IMR-90 (cell line): ENCODE measurements around the gene MB21D2. TPM values are rescaled to one million over a fixed set of nuclear protein-coding genes. Genes with fewer than 3 reads are reported as not detected.

Source experiments
- ATAC-seq: fragments of 200-7000 bp; cut with Tn5 transposase; 2 replicates; pipeline ENCODE4 v1.9.1; 2020; ENCODE audit warnings: low read depth, mild to moderate bottlenecking, moderate library complexity
- BruUV-seq: library from RNA; stranded (reverse); fragments of 400-500 nt; replicated peaks from 2 replicates; lab custom pipeline; 2021; lab: Mats Ljungman, UMichigan
- CTCF ChIA-PET: fragments of 300-600 bp; formaldehyde crosslinking; extraction: SDS; loops from one replicate; lab custom pipeline; 2021; ENCODE audit warnings: antibody characterized with exemption; lab: Yijun Ruan, JAX
- POLR2A ChIA-PET: fragments of 300-600 bp; sonication (Branson Sonifier 250); formaldehyde crosslinking; loops from one replicate; lab custom pipeline; 2022; ENCODE audit warnings: antibody characterized with exemption; ENCODE audit not compliant: unreplicated experiment; lab: Charles Lee
- DNase-seq: peaks from one replicate; pipeline ENCODE4 v3.0.0; 2013
- H2AFZ ChIP-seq: replicated peaks from 2 replicates; pipeline ENCODE3; 2013; ENCODE audit warnings: low read length, mild to moderate bottlenecking; ENCODE audit not compliant: poor library complexity
- H2AK5ac ChIP-seq: 2 replicates; pipeline ENCODE4 v1.6.1; 2013; ENCODE audit warnings: low read depth, low read length, inconsistent platforms
- H2AK9ac ChIP-seq: replicated peaks from 2 replicates; pipeline ENCODE3; 2013; ENCODE audit warnings: mild to moderate bottlenecking, low read depth, low read length, moderate library complexity; ENCODE audit not compliant: poor library complexity
- H2BK120ac ChIP-seq: 2 replicates; pipeline ENCODE4 v1.6.1; 2013; ENCODE audit warnings: low read depth, low read length, inconsistent platforms
- H2BK15ac ChIP-seq: 3 replicates; pipeline ENCODE4 v1.6.1; 2013; ENCODE audit warnings: low read depth, low read length, inconsistent platforms
- H2BK20ac ChIP-seq: 2 replicates; pipeline ENCODE4 v1.6.1; 2013; ENCODE audit warnings: low read depth, mild to moderate bottlenecking, inconsistent platforms, low read length, moderate library complexity
- H2BK5ac ChIP-seq: 2 replicates; pipeline ENCODE4 v1.6.1; 2013; ENCODE audit warnings: mild to moderate bottlenecking, low read depth, low read length, inconsistent platforms; ENCODE audit not compliant: poor library complexity, severe bottlenecking
- H3K14ac ChIP-seq: replicated peaks from 2 replicates; pipeline ENCODE4 v1.6.1; 2013; ENCODE audit warnings: low read depth, low read length, inconsistent platforms
- H3K18ac ChIP-seq: 2 replicates; pipeline ENCODE4 v1.6.1; 2013; ENCODE audit warnings: low read depth, low read length, control low read depth
- H3K23ac ChIP-seq: 2 replicates; pipeline ENCODE4 v1.6.1; 2013; ENCODE audit warnings: low read depth, low read length, inconsistent platforms
- H3K27ac ChIP-seq: 2 replicates; pipeline ENCODE4 v1.5.1; 2013; ENCODE audit warnings: mild to moderate bottlenecking, control low read depth, low read length; ENCODE audit not compliant: insufficient read depth
- H3K27me3 ChIP-seq: 2 replicates; pipeline ENCODE4 v1.6.1; 2013; ENCODE audit warnings: low read length; ENCODE audit not compliant: control insufficient read depth, insufficient read depth
- H3K36me3 ChIP-seq: 2 replicates; pipeline ENCODE4 v1.6.1; 2013; ENCODE audit warnings: low read length, mixed read lengths; ENCODE audit not compliant: control insufficient read depth, insufficient read depth
- H3K4ac ChIP-seq: 2 replicates; pipeline ENCODE4 v1.6.1; 2013; ENCODE audit warnings: low read depth, low read length, inconsistent platforms
- H3K4me1 ChIP-seq: 2 replicates; pipeline ENCODE4 v1.6.1; 2013; ENCODE audit warnings: low read length, mixed read lengths; ENCODE audit not compliant: control insufficient read depth, insufficient read depth
- H3K4me2 ChIP-seq: 2 replicates; pipeline ENCODE4 v1.6.1; 2013; ENCODE audit warnings: low read depth, mild to moderate bottlenecking, control low read depth, low read length, moderate library complexity
- H3K4me3 ChIP-seq: 2 replicates; pipeline ENCODE4 v1.5.1; 2013; ENCODE audit warnings: low read depth, mild to moderate bottlenecking, control low read depth, low read length, moderate library complexity; ENCODE audit not compliant: insufficient read depth
- H3K56ac ChIP-seq: 2 replicates; pipeline ENCODE4 v1.6.1; 2013; ENCODE audit warnings: low read length, inconsistent platforms; ENCODE audit not compliant: insufficient read depth; ENCODE audit errors: extremely low read depth
- H3K79me1 ChIP-seq, 2 experiments: 2 replicates each; pipeline ENCODE4 v1.6.1; 2013; ENCODE audit warnings: low read length in 2 of 2, inconsistent platforms in 1 of 2, low read depth in 1 of 2
- H3K9ac ChIP-seq: 2 replicates; pipeline ENCODE4 v1.6.1; 2013; ENCODE audit warnings: low read depth, low read length, control low read depth
- H3K9me1 ChIP-seq: 2 replicates; pipeline ENCODE4 v1.6.1; 2013; ENCODE audit warnings: low read length, inconsistent platforms; ENCODE audit not compliant: insufficient read depth
- H3K9me3 ChIP-seq: 2 replicates; pipeline ENCODE4 v1.6.1; 2013; ENCODE audit warnings: low read length; ENCODE audit not compliant: control insufficient read depth, insufficient read depth
- H4K20me1 ChIP-seq: 2 replicates; pipeline ENCODE4 v1.6.1; 2013; ENCODE audit warnings: low read length, inconsistent platforms; ENCODE audit not compliant: insufficient read depth
- H4K5ac ChIP-seq: 2 replicates; pipeline ENCODE4 v1.6.1; 2013; ENCODE audit warnings: mild to moderate bottlenecking, low read depth, low read length, control low read depth
- H4K8ac ChIP-seq, 2 experiments: 2 replicates each; pipeline ENCODE4 v1.6.1; 2013; ENCODE audit warnings: low read depth in 2 of 2, low read length in 2 of 2, control low read depth in 1 of 2, inconsistent platforms in 1 of 2
- H4K91ac ChIP-seq: 2 replicates; pipeline ENCODE4 v1.6.1; 2013; ENCODE audit warnings: low read depth, low read length, inconsistent platforms; ENCODE audit not compliant: insufficient read depth
- BHLHE40 ChIP-seq: fragments of 150-350 bp; IDR thresholded peaks from 2 replicates; pipeline ENCODE4 v1.6.1; 2016; ENCODE audit warnings: mild to moderate bottlenecking, low read depth, low read length
- CEBPB ChIP-seq: IDR thresholded peaks from 2 replicates; pipeline ENCODE4 v1.6.1; 2012; ENCODE audit warnings: low read depth, low read length, improper control_type of control experiment
- CHD1 ChIP-seq: IDR thresholded peaks from 2 replicates; pipeline ENCODE4 v1.6.1; 2012; ENCODE audit warnings: low read depth, low read length, improper control_type of control experiment
- CTCF ChIP-seq: conservative IDR thresholded peaks from 2 replicates; pipeline ENCODE4 v1.5.1; 2012; ENCODE audit warnings: mild to moderate bottlenecking, low read depth, low read length, improper control_type of control experiment
- ELK1 ChIP-seq: fragments of 150-350 bp; IDR thresholded peaks from 2 replicates; pipeline ENCODE4 v1.6.1; 2016; ENCODE audit warnings: low read depth, mild to moderate bottlenecking, low read length, moderate library complexity, borderline replicate concordance
- FOS ChIP-seq: fragments of 150-350 bp; IDR thresholded peaks from 2 replicates; pipeline ENCODE4 v1.6.1; 2016; ENCODE audit warnings: low read depth, low read length
- MAFK ChIP-seq: IDR thresholded peaks from 2 replicates; pipeline ENCODE4 v1.6.1; 2012; ENCODE audit warnings: low read depth, low read length, improper control_type of control experiment
- MAZ ChIP-seq: IDR thresholded peaks from 2 replicates; pipeline ENCODE4 v1.6.1; 2012; ENCODE audit warnings: low read depth, mild to moderate bottlenecking, low read length, improper control_type of control experiment, moderate library complexity, borderline replicate concordance
- MXI1 ChIP-seq: IDR thresholded peaks from 2 replicates; pipeline ENCODE4 v1.6.1; 2012; ENCODE audit warnings: low read depth, mild to moderate bottlenecking, low read length, moderate library complexity, borderline replicate concordance
- NFE2L2 ChIP-seq: fragments of 150-350 bp; IDR thresholded peaks from 2 replicates; pipeline ENCODE4 v1.6.1; 2016; ENCODE audit warnings: low read depth, mild to moderate bottlenecking, low read length
- POLR2A ChIP-seq: IDR thresholded peaks from 2 replicates; pipeline ENCODE4 v1.6.1; 2012; ENCODE audit warnings: mild to moderate bottlenecking, low read depth, low read length
- RAD21 ChIP-seq: IDR thresholded peaks from 2 replicates; pipeline ENCODE4 v1.6.1; 2012; ENCODE audit warnings: low read length, improper control_type of control experiment
- RCOR1 ChIP-seq: IDR thresholded peaks from 2 replicates; pipeline ENCODE4 v1.6.1; 2012; ENCODE audit warnings: mild to moderate bottlenecking, low read length, improper control_type of control experiment; ENCODE audit not compliant: insufficient replicate concordance
- RFX5 ChIP-seq: IDR thresholded peaks from 2 replicates; pipeline ENCODE4 v1.8.0; 2012; ENCODE audit warnings: low read depth, mild to moderate bottlenecking, low read length, moderate library complexity
- SMC3 ChIP-seq: fragments of 150-350 bp; IDR thresholded peaks from 2 replicates; pipeline ENCODE4 v1.6.1; 2016; ENCODE audit warnings: low read depth, mild to moderate bottlenecking, antibody characterized with exemption, low read length, moderate library complexity
- WGBS, 2 experiments: methylation state at CpG; one replicate each; pipeline versions ENCODE4 v1.1.5 to v1.1.7; 2013; ENCODE audit warnings: missing lambda C conversion rate in 2 of 2; ENCODE audit not compliant: insufficient read length in 1 of 2; ENCODE audit errors: extremely low coverage in 2 of 2; 5-methylcytosine and 5-hydroxymethylcytosine counted together
- dilution Hi-C: fragments of 300-500 bp; cut with HindIII; formaldehyde crosslinking; loops from one replicate; pipeline ENCODE4 v1.14.3; 2018; ENCODE audit warnings: low sequenced_read_pairs; ENCODE audit not compliant: unreplicated experiment
- in situ Hi-C: fragments of 300-500 bp; cut with MboI; formaldehyde crosslinking; loops from 3 replicates; pipeline ENCODE4 v1.14.3; 2019; ENCODE audit warnings: low sequenced_read_pairs, inconsistent platforms, mixed read lengths
- intact Hi-C: fragments of 100-400 bp; cut with micrococcal nuclease; formaldehyde crosslinking; loops from 2 replicates; pipeline ENCODE4 v1.10.0; 2022
- polyA plus RNA-seq, 3 experiments: library from polyadenylated mRNA; depleted of rRNA; stranded (reverse); fragments of >200 nt; gene quantifications; 2 replicates each; pipeline ENCODE4 v1.2.3, GENCODE V29; 2012; ENCODE audit warnings: low replicate concordance in 1 of 3
- total RNA-seq: library from RNA; depleted of rRNA; stranded (reverse); fragments of >200 nt; gene quantifications from 2 replicates; pipeline ENCODE4 v1.2.3, GENCODE V29; 2012
- TF ChIP-seq, protein P1 (sequence below): fragments of 150-350 bp; IDR thresholded peaks from 2 replicates; pipeline ENCODE4 v1.6.1; 2017; ENCODE audit warnings: mild to moderate bottlenecking, antibody characterized with exemption, low read length, low read depth

Gene MB21D2
- total and polyA plus RNA-seq, 2 of the 4 experiments (the other 2 are of a cell fraction), result 13.6 to 44.8 TPM

DNA sequence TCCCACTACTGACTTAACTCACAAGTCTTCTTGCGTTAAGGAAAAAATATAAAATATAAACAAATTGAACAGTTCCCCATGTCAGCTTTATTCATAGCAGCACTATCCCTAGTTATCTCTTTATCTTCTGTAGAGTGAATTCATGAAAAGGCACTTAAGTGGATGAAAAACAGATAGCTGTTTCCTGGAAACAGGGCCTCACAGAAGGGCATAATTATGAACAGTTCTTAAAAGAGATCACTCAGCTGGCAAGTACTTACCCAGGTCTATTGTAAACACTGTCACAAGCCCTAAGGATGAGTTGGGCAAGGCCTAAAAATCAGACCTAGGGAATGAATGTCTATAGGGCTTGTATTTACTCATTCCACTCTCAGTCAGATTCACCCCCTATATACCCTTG is 10.7 kb downstream of the MB21D2 start:
- Histone ChIP-seq H3K9me1 (peaks cover 10% of the 10 kb centered on the region), H3K18ac (no peak overlapping the region), H3K27me3 (no peaks in the 10 kb centered on the region), H3K56ac (no peak overlapping the region), H3K36me3 (no peaks in the 10 kb centered on the region), H3K4ac (no peak overlapping the region), H3K4me2 (no peak overlapping the region), H3K4me3 (no peak overlapping the region), H4K5ac (no peak overlapping the region), H2AK9ac (no peak overlapping the region), H2BK120ac (no peak overlapping the region), H3K14ac (no peak overlapping the region), H3K4me1 (peaks cover 8% of the 10 kb centered on the region), H3K9ac (no peak overlapping the region), H4K20me1 (peaks cover 4% of the 10 kb centered on the region; the same call in 1 of the 2 replicates), H4K91ac (no peak overlapping the region), H2AFZ (no peak overlapping the region), H2AK5ac (no peak overlapping the region), H2BK5ac (no peak overlapping the region), H3K9me3 (no peaks in the 10 kb centered on the region), H3K27ac (no peak overlapping the region), H2BK20ac (no peak overlapping the region), H3K79me1 (peaks cover 16 to 72% of the 10 kb centered on the region in 2 experiments), H4K8ac (no peak overlapping the region), H3K23ac (no peak overlapping the region), H2BK15ac (no peak overlapping the region)
- no peak for TF ChIP-seq NFE2L2
- no peak for TF ChIP-seq CTCF
- no peak for TF ChIP-seq MAZ
- no peak for TF ChIP-seq CEBPB
- no peak for TF ChIP-seq RCOR1
- no peak for TF ChIP-seq BHLHE40
- TF ChIP-seq MXI1, result no peak
- TF ChIP-seq MAFK, result no peak
- no peak for TF ChIP-seq SMC3
- TF ChIP-seq ELK1, result no peak
- no peak for TF ChIP-seq RAD21
- TF ChIP-seq RFX5, result no peak
- no peak for TF ChIP-seq CHD1
- TF ChIP-seq, protein P1, sequence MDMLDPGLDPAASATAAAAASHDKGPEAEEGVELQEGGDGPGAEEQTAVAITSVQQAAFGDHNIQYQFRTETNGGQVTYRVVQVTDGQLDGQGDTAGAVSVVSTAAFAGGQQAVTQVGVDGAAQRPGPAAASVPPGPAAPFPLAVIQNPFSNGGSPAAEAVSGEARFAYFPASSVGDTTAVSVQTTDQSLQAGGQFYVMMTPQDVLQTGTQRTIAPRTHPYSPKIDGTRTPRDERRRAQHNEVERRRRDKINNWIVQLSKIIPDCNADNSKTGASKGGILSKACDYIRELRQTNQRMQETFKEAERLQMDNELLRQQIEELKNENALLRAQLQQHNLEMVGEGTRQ, result no peak
- no peak for TF ChIP-seq FOS
- TF ChIP-seq POLR2A, result no peak
- dilution Hi-C loops, result no loop called here
- no CpG with 5 or more reads among the region's 1 CpG for WGBS, 2 experiments
- DNase-seq (no peak), ATAC-seq (peak; percentile 24; the same call in 1 of the 2 replicates)
- ChIA-PET CTCF (interaction anchor here (0.7 kb wide), 1 partner anchor 90 kb away, joined by 3 read pairs; no protein-coding TSS in a partner anchor), POLR2A (no interaction called here)
- BruUV-seq, result no TSS peak
- in situ Hi-C loops, result no loop called here
- intact Hi-C loops, result no loop called here
